C1 segment of cervical spinal cord (tissue), 14 donors: ENCODE results near the gene ITGAE.
"Not testable (repeated sequence)": the region's sequence is repeated elsewhere in the genome, so short reads cannot be mapped to it uniquely, and the experiment has no call there.

Source experiments
- DNase-seq, 14 donors: peaks; one replicate each; lab custom pipeline; 2025; lab: John Stamatoyannopoulos, UW

ITGAE gene

DNA sequence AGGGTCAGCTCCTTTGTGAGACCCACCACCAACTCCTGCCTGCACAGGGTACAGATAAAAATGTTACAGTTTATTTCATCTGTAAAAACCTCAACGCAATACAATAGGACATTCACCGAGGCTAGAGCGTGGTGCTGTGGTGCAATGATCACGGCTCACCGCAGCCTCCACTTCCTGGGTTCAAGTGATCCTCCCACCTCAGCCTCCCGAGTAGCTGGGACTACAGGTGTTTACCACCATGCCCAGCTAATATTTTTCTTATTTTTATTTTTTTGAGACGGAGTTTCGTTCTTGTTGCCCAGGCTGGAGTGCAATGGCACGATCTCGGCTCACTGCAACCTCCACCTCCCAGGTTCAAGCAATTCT, 66.1 kb downstream of the ITGAE start:
- DNase-seq = not testable (repeated sequence)

DNA sequence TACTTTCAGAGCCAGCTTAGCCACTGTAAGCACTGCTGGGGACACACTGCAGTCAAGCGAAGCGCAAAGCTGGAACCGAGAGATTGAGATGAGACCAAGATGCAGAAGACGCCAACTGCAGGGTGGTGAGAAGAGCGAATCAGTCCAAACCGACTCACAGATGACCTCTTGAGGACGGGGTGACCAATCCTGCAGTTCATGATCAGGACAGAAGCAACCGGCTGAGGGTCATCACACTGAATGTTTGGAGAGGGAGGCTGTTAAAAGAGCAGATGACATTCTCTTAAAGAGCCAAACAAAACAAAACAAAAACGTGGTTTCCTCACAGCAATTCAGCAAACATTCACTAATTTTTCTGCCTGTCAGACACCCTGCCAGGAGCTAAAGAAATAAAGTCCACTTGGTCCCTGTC, 68.8 kb downstream of the ITGAE start:
- no peak for DNase-seq

DNA sequence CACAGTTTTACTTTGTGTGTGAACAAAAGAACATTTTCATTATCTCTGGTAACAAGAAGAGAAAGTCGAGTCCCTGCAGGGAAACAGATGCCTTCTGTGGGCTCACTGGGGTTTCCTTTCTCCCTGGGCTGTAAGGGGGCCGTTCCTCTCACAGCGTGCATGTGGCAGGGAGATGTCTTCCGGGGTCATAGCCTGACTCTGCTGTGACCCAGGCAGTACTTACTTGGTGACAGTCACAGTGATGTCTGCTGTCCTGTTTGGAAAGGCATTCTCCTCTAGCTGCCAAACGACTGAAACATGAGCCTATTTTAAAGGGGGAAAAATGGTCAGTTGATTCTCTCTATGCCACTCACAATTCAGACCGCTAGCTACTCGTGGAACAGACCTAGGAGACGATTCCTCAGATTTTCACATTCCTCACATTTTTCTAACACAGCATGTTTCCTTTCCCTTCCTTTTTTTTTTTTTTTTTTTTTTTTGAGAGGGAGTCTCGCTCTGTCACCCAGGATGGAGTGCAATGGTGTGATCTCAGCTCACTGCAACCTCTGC, 70.0 kb downstream of the ITGAE start:
- DNase-seq = no peak

DNA sequence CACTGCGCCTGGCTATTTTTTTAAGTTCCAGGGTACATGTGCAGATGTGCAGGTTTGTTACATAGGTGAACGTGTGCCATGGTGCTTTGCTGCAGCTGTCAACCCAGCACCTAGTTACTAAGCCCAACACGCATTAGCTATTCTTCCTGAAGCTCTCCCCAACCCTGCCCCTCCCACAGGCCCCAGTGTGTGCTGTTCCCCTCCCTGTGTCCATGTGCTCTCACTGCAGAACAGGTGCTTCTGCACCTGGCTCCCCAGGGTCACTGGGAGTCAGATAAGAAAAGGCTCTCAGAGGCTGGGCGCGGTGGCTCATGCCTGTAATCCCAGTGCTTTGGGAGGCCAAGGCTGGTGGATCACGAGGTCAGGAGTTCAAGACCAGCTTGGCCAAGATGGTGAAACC, 71.1 kb downstream of the ITGAE start:
- DNase-seq = no peak

DNA sequence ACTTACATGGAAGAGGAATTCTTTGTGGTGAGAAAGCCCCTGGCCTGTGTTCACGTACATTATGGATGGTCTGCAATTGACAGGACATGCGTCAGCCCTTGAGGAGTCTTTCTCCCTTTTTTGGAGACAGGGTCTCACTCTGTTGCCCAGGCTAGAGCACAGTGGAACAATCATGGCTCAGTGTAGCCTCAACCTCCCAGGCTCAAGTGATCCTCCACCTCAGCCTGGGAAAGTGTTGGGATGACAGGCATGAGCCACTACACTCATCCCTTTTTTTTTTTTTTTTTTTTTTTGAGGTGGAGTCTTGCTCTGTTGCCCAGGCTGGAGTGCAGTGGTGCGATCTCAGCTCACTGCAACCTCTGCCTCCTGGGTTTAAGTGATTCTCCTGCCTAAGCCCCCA, 72.9 kb downstream of the ITGAE start:
- DNase-seq = not testable (repeated sequence)

DNA sequence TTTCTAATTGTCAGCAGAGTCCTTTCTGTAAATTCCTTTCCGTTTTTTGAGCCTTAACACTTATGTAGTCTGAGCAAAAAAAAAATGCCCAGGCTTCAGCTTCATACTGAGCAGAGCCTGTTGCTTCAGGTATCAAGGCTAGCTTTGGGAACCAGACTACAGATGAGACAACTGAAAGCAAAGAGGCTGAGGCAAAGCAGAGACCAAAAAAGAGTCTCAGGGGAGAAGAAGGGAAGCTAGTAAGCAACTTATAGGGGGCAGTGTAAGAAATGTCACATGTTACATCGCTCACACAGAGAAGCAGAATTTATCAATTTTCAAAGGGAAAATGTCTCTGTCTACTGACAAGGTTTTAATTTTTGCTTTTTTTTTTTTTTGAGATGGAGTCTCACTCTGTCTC, 73.9 kb downstream of the ITGAE start:
- DNase-seq = no peak

DNA sequence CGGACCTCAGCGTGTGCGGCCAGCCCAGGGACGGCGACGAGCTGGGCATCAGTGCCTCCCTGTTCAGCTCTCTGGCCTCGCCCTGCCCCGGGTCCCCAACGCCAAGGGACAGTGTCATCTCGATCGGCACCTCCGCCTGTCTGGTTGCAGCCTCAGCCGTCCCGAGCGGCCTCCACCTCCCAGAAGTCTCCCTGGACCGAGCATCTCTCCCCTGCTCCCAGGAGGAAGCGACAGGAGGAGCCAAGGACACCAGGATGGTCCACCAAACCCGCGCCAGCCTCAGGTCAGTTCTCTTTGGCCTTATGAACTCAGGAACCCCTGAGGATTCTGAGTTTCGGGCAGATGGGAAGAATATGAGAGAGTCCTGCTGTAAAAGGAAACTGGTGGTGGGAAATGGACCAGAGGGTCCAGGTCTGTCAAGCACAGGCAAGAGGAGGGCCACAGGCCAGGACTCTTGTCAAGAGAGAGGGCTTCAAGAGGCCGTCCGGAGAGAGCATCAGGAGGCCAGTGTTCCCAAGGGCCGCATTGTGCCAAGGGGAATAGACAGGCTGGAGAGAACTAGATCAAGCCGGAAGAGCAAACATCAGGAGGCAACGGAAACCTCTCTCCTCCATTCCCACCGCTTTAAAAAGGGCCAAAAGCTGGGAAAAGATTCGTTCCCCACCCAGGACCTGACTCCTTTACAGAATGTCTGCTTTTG, 76.5 kb downstream of the ITGAE start:
- DNase-seq = no peak

DNA sequence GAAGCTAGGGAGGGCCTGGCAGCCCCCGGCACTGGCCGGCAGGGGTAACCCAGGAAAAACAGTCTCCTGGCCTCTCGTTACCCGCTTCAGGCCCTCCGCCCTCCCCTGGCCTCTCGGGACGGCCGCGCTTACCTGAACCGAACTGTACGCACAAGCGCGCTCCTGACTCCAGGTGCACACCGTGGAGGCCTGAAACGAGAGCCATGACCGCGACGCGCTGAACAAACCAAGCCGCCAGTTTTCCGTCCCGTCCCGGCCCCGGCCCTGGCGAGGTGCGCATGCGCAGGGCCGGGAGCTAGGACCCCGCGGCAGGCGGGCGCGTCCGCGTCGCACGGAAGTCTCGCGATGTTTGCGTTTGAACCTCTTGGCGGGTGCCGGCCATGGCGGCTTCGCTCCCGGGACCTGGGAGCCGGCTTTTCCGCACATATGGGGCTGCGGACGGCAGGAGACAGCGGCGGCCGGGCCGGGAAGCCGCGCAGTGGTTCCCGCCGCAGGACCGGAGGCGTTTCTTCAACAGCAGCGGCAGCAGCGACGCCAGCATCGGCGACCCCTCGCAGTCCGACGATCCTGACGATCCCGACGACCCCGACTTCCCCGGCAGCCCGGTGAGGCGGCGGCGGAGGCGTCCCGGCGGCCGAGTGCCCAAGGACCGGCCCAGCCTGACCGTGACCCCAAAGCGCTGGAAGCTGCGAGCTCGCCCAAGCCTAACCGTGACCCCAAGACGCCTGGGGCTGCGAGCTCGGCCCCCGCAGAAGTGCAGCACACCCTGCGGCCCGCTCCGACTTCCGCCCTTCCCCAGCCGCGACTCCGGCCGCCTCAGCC, 77.2 kb downstream of the ITGAE start, which contains the start of gene HASPIN:
HASPIN (plus strand) TSS at position 348 of the 822 bp plus-strand sequence; CDS start at position 381, 33 bp downstream.
- peak in 13 of 14 donors; percentile 27 to 89 (median 77) for DNase-seq

DNA sequence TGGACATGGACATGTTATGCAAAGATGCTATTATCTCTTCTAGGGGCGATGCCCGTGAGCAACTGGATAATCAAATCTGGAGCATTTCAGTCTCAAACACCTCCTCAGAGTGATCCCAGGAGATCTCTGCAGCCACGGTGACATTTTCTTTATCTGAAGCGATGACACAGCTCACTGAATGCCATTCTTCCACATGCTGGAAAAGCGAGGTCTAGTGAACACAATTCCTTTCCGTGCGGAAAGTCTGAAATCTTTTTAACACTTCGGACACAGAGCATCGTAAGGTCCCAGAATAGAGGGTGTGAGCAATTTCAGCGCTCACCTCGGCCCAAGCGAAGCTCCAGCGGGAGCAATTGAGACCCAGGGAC, 77.8 kb downstream of the ITGAE start:
- no peak for DNase-seq

DNA sequence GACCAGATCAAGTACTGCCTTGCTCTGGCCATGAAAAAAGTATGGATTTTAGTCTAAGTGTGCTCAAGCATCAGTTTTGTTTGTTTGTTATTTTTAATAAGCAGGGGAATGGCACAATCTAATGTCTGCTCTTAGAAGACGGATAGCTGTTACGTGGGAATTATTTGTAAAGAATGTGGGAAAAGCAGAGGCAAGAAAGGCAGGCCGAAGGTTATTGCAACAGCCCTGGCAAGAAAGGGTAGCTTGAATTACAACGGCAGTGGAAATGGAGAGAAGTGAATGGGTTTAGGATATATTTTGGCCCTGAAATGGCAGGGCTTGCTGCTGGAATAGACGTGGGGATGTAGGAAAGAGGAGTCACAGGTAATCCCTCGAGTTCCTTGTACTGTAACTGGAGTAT, 78.3 kb downstream of the ITGAE start:
- DNase-seq = no peak

DNA sequence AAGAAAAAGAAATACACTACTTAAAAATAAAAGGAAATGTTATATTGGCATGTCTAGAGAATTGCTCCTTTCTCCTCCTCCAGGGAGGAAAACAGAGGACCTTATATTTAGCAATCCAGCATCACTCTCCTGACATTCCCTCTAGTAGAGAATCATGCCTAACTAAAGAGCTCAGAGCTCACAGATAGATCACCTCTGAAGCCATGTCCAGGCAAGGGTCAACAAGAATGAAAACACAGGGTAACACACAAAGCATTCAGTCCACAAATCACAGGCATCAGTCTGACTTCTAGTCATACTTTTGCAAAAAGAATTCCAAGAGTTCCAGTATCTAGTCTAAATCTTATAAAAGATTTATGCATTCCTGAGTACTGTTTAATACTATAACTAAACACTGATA, 81.7 kb downstream of the ITGAE start:
- no peak for DNase-seq

DNA sequence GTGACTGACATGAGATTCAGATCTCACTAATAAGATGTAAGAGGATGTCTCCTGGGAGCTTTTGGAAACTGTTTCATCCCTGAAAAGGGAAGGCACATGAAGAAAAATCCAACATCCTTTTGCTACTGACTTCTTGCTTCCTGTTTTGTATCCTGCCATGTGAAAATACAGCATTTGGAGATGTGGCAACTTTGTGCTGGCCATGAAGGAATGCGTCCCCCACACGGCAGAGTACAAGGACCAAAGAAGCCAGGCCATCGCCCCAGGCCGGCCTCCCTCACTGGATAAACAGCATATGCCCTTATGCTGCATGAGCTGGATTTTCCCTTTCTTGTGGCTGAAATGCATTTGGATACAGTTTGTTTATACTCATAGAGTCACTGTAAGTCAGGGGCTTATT, 82.8 kb downstream of the ITGAE start:
- DNase-seq = no peak

DNA sequence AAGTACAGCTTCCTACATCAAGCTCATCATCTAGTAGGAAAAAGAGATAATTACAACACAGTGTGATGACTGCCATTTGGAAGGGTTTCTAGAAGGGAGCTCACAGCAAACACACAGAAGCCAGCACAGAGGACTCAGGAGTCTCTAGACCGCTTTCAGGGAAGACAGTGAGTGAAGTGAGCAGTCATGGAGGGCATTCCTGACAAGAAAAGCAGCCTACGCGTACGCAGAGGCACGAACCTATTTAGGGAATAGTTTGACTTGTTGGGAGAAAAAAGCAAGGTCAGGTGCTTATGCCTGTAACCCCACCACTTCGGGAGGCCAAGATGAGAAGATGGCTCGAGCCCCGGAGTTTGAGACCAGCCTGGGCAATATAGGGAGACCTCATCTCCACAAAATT, 85.7 kb downstream of the ITGAE start:
- DNase-seq = no peak

DNA sequence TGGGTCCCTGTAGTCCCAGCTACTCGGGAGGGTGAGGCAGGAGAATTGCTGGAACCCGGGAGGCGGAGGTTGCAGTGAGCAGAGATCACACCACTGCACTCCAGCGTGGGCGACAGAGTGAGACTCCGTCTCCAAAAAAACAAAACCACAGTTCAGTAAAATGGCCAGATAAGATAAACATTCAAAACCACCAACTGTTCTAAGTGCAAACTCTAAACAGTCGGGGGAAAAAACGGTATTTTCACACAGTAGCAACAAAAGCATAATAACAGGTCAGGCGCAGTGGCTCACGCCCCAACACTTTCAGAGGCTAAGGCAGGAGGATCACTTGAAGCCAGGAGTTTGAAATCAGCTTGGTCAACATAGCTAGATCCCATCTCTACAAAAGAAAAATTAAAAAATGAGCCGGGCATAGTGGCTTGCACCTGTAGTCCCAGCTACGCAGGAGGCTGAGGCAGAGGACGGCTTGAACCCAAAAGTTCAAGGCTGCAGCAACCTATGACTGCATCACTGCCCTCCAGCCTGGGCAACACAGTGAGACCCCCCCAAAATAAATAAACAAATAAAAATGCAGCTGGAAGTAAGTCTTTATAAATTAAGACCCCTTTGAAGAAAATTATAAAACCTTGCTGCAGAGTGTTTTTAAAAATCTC, 88.1 kb downstream of the ITGAE start:
- no peak for DNase-seq

DNA sequence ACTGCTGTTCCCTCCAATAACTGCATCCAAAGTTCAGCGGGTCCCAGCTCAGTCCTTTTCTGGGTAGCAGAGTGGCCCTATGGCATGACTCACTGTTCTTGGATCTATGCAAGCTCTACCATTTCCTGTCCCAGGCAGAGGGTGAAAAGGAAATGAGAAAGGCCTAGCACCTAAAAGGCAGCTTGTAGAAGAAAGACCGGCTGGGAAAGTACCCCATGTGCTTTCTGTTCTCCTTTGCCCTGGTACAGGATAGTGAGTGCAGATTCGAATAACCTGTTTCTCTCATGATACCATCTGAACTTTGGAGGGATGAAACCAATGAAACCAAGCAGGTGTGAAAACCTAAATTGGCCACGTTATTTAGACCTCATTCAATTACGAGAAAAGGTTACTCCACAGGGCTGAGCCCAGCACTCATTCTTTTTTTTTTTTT, 90.0 kb downstream of the ITGAE start:
- no peak for DNase-seq

DNA sequence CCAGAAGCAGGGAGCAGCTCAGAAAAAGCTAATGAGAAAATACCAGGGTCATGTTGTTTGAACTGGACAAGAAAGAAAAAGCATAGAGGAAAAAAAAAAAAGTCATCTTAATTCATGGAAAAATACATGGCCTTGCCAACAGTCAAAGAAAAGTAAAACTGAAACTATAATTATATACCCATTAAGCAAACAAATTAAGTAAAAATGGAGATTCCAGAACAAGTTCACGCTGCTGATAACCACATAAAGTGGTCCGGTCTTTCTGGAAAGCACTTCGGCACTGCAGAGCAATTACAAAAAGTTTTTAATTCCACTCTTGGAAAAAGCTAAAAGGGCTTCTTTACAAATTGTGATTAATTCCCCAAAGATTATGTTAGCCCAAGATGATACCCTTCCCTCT, 92.6 kb downstream of the ITGAE start:
- DNase-seq = no peak

DNA sequence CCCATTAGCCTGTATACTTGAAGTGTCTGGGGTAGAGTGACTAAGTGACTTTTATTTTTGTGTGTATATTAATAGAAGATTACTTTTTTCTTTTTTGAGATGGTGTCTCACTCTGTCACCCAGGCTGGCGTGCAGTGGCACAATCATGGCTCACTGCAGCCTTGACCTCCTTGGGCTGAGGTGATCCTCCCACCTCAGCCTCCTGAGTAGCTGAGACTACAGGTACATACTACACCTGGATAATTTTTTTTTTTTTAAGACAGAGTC, 95.3 kb downstream of the ITGAE start:
- DNase-seq = not testable (repeated sequence)

DNA sequence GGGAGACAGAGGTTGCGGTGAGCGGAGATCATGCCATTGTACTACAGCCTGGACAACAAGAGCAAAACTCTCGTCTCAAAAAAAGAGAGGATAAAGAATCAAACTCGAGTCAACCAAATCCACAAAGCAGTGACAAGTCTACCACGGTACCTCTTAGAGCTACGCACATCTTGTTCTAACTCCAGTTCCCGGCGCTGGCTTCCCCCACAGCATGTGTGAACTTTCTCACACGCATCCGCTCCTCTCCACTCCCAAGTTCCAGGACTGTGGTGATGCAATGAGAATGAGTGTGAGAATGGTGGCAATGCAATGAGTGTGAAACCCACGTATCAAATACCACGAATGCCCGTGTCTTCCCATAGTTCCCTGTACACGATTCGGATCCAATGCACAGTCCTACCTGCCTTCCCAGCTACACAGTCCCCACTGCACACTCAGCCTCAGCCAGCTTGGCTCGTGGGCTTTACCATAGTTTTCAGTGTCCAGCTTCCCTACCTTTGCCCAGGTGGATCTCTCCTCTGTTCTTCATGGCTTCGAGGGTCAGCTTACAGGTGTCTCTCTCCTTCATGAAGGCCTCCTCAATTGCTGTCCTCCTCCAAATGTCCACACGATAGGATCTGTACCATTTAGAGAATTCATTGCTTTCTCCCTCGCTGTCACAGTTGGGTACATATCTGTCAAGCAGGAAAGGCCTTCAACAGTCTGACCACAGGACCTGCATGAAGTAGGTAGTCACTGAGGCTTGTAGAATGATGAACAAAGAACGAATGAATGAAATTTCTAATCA, 95.9 kb downstream of the ITGAE start:
- no peak for DNase-seq

DNA sequence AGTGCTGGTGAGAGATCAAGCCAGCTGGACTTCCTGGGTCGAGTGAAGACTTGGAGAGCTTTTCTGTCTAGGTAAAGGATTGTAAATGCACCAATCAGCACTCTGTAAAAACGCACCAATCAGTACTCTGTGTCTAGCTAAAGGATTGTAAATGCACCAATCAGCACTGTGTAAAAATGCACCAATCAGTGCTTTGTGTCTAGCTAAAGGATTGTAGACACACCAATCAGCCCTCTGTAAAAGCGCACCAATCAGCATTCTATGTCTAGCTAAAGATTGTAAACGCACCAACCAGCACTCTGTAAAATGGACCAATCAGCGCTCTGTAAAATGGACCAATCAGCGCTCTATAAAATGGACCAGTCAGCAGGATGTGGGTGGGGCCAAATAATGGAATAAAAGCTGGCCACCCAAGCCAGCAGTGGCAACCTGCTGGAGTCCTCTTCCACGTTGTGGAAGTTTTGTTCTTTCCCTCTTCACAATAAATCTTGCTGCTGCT, 98.9 kb downstream of the ITGAE start:
- not testable (repeated sequence) for DNase-seq

DNA sequence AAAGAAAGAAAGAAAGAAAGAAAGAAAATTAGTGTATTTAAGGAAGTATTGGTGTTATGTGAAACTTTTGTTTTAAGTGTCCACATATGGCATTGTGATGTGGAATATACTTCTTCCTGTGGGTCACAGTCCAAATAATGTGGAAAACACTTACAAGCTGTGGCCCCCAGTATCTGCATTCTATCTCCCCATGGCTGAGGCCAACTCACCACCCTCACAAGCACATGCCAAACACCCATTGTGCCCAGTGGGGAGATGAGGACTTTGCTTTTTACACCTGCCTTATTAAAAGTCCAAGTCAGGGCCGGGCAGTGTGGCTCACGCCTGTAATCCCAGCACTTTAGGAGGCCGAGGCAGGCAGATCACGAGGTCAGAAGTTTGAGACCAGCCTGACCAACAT, 101.0 kb downstream of the ITGAE start:
- no peak for DNase-seq

DNA sequence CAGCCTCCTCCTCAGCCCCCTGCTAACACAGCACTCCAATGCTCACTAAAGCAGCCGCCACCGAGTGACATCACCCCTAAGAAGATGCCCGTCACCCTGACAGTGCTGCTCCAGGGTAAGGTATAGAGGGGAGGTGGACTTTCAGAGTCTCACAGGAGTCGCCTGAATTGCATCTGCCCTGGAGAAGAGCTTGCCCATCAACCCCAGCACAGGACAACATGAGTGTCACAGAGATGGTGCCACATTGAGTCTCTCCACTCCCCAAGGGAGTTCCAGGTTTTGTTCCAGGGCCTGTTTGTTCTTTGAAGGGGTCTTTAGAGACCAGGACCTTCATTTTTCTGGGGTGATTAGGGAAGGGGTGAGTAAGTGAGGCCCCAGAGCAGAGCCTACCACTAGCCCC, 102.8 kb downstream of the ITGAE start:
- no peak for DNase-seq

DNA sequence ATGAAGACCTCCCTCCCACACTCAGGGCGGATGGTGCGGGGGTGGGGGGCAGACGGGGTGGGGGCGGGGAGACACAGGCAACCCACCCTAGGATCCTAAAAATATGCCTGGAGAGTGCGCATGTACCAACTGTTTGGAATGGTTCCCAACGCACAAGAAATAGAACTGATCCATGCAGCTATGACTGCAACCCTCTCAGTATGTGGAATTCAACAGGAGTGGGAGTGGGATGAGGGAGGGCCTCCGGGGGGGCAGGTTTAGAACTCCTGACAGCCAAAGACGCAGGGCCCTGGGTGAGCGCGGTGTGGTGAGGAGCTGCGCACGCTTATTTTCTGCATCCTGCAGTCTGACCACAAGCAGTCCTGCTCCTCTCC, 103.9 kb downstream of the ITGAE start:
- no peak for DNase-seq
